Adrenal gland (tissue), 12 donors: ENCODE results near the gene PTGR2. TPM values are rescaled to one million over a fixed set of nuclear protein-coding genes. Genes with fewer than 3 reads are reported as not detected.
"Not testable (repeated sequence)": the region's sequence is repeated elsewhere in the genome, so short reads cannot be mapped to it uniquely, and the experiment has no call there.

Experiments
- DNase-seq, 7 donors: peaks; one replicate each; pipeline ENCODE4 v3.0.0-alpha.2; 2019 to 2020
- H3K27ac ChIP-seq, 5 donors: fragments of 200-600 bp; sonication (generic) in 4 of 5; 1 replicate in 3 of 5; 2 replicates in 2 of 5; pipeline versions ENCODE4 v1.5.1 to v1.8.0; 2016 to 2020; ENCODE audit warnings: mild to moderate bottlenecking in 1 of 5
- H3K27me3 ChIP-seq: fragments of 200-600 bp; 2 replicates; pipeline ENCODE4 v1.8.0; 2021
- H3K36me3 ChIP-seq, 2 donors: fragments of 200-600 bp; replicated peaks in 1 of 2; 1 replicate in 1 of 2; 2 replicates in 1 of 2; pipeline versions ENCODE4 v1.5.1 to v1.8.0; 2018 to 2022
- H3K4me1 ChIP-seq, 2 donors: fragments of 200-600 bp; replicated peaks in 1 of 2; 1 replicate in 1 of 2; 2 replicates in 1 of 2; pipeline versions ENCODE4 v1.5.1 to v1.8.0; 2018 to 2021
- H3K4me3 ChIP-seq, 4 donors: fragments of 200-600 bp; sonication (generic) in 3 of 4; one replicate each; pipeline ENCODE4 v1.5.1; 2016 to 2018
- H3K9me3 ChIP-seq, 3 donors: fragments of 200-600 bp; sonication (generic) in 1 of 3; replicated peaks in 1 of 3; 1 replicate in 2 of 3; 2 replicates in 1 of 3; pipeline versions ENCODE4 v1.5.1 to v1.8.0; 2016 to 2021
- POLR2A ChIP-seq, 2 donors: fragments of 450-650 bp; IDR thresholded peaks; one replicate each; pipeline ENCODE4 v1.6.1; 2017; ENCODE audit warnings: antibody characterized with exemption in 2 of 2, mild to moderate bottlenecking in 2 of 2, moderate library complexity in 1 of 2
- WGBS, 4 donors: extraction: QIAGEN DNeasy Blood & Tissue Kit in 2 of 4; methylation state at CpG; one replicate each; pipeline versions ENCODE4 v1.1.5 to v1.1.7; 2013 to 2017; 5-methylcytosine and 5-hydroxymethylcytosine counted together
- intact Hi-C, 2 donors: fragments of 100-400 bp; cut with DNase I; formaldehyde crosslinking; loops; one replicate each; pipeline versions ENCODE4 v1.14.1 to v1.15.0; 2022 to 2023
- polyA plus RNA-seq, 3 donors: library from polyadenylated mRNA; stranded (reverse); fragments of 200-250 nt in 2 of 3; fragments of 350-450 nt in 1 of 3; fragmentation: Illumina TruSeq in 1 of 3; extraction: RNeasy Lipid Tissue Mini Kit (QIAGEN cat#74804) in 1 of 3; gene quantifications; one replicate each; pipeline ENCODE4 v1.2.3, GENCODE V29; 2013 to 2014
- total RNA-seq, 9 donors: library from RNA; depleted of rRNA in 4 of 9; stranded (reverse); fragments of >200 nt in 4 of 9; fragments of 120-200 nt in 1 of 9; fragmentation: NEBNext Ultra II Directional in 1 of 9; extraction: Animal tissue kit (Norgen Biotek cat#: 25700) in 1 of 9; gene quantifications; one replicate each; pipeline versions ENCODE4 v1.1.0 to v1.2.4, GENCODE V29; 2013 to 2023
- TF ChIP-seq, protein P1 (sequence below), 6 experiments: fragments of 450-650 bp in 4 of 6; fragments of 200-600 bp in 2 of 6; sonication (generic) in 1 of 6; IDR thresholded peaks; 1 replicate in 5 of 6; 2 replicates in 1 of 6; pipeline versions ENCODE4 v1.5.1 to v1.8.0; 2016 to 2021; ENCODE audit warnings: antibody characterized with exemption in 6 of 6, mild to moderate bottlenecking in 2 of 6, moderate library complexity in 1 of 6
- donor health status: healthy with polysubstance abuse.
- donor health status: Bipolar disorder and iron deficiency.
- donor health status: DM: yes; HTN: yes; CAD: no.
- donor health status: DM: no; HTN: no; CAD: no.
- donor health status: DM: no; HTN: no; CAD: no.
- donor health status: DM: yes; HTN: yes; CAD: no.

The PTGR2 gene
- total and polyA plus RNA-seq, 12 donors, result 8.8 to 43.7 (median 17.3) TPM

DNA sequence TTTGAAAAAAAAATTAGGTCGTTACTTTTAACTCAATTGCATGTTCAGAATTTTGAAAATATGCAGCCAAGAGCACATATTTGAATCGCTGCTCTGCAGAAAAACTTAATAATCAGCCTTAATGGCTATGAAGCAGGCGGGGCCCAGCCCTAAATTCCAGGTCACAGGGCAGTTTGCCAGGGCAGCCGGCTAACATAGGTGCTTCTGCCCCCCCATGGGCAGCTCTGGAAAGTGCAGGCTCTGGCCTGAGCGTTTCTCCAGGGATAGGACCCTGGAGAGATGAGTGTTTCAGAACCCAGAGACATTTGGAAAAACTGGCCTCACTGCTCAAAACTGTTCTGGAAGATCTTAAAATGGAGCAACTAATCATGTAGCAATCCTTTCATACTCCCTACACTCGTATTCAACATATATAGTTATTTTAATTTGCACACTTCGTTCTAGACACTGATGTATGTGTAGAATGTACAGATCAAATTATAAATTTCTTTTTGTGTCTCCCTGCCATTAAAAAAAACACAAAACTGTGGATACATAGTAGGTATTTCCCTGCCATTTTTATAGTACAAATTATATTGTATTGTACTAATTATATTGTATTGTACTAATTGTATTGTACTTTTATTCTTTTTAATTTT, 26.0 kb upstream of the PTGR2 start:
- H3K27ac ChIP-seq, result no peak overlapping the region
- TF ChIP-seq, protein P1, sequence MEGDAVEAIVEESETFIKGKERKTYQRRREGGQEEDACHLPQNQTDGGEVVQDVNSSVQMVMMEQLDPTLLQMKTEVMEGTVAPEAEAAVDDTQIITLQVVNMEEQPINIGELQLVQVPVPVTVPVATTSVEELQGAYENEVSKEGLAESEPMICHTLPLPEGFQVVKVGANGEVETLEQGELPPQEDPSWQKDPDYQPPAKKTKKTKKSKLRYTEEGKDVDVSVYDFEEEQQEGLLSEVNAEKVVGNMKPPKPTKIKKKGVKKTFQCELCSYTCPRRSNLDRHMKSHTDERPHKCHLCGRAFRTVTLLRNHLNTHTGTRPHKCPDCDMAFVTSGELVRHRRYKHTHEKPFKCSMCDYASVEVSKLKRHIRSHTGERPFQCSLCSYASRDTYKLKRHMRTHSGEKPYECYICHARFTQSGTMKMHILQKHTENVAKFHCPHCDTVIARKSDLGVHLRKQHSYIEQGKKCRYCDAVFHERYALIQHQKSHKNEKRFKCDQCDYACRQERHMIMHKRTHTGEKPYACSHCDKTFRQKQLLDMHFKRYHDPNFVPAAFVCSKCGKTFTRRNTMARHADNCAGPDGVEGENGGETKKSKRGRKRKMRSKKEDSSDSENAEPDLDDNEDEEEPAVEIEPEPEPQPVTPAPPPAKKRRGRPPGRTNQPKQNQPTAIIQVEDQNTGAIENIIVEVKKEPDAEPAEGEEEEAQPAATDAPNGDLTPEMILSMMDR (IDR thresholded peaks at IDR 0.05), result peak; percentile 68 to 92 (median 88)
- TF ChIP-seq POLR2A (IDR thresholded peaks at IDR 0.05), result no peak
- H3K4me1 ChIP-seq, result peaks cover 3 to 18% of the 10 kb centered on the region in 2 donors
- 12 to 14% (median 13%) methylated on average over 7 of the region's 7 CpGs for WGBS, 4 donors
- no peaks in the 10 kb centered on the region for H3K27me3 ChIP-seq
- peak; percentile 90 to 97 (median 96) for DNase-seq
- H3K36me3 ChIP-seq, result no peaks in the 10 kb centered on the region
- no peak overlapping the region for H3K4me3 ChIP-seq
- no peaks in the 10 kb centered on the region for H3K9me3 ChIP-seq
- intact Hi-C loops, result loop anchor here in 1 of 2 donors (5.0 kb wide), 2 partner anchors 83 to 98 kb away; no protein-coding TSS in a partner anchor

GRCh38 chr14:73827190-73827589, 24.4 kb upstream of the PTGR2 start:
- TF ChIP-seq, protein P1 (IDR thresholded peaks at IDR 0.05), result peak in 1 of 6 experiments; percentile 7
- not testable (repeated sequence) for H3K27me3 ChIP-seq, H3K27ac ChIP-seq, DNase-seq, H3K4me3 ChIP-seq, H3K9me3 ChIP-seq, H3K36me3 ChIP-seq
- WGBS, 4 donors, result 84 to 91% (median 89%) methylated on average over 7 of the region's 7 CpGs
- intact Hi-C loops, result loop anchor here in 1 of 2 donors (5.0 kb wide), 2 partner anchors 85 to 100 kb away; no protein-coding TSS in a partner anchor
- peaks cover 3 to 18% of the 10 kb centered on the region in 2 donors for H3K4me1 ChIP-seq

DNA sequence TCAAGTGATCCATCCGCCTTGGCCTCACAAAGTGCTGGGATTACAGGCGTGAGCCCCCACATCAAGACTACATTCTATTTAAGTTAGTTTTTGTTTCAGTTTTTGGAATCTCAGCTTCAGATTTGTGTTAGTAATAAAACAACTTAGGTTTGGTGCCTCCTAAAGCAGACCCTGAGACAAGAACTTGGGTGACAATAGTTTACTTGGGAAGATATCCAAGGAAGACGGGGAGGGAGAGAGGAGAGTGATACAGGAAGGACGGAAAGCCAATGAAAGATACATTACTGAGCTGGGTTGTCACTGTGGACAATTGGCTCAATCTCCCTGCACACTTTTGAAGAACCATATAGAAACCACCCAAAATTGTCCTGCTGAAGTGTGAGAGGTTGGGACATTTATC, 22.6 kb upstream of the PTGR2 start:
- Histone ChIP-seq H3K4me1 (peaks cover 3 to 18% of the 10 kb centered on the region in 2 donors), H3K4me3 (no peak overlapping the region), H3K27ac (peak overlapping the region in 1 of 5 donors; percentile 73), H3K27me3 (no peaks in the 10 kb centered on the region), H3K9me3 (no peaks in the 10 kb centered on the region), H3K36me3 (no peaks in the 10 kb centered on the region)
- no peak for DNase-seq
- intact Hi-C loops, result loop anchor here in 1 of 2 donors (5.0 kb wide), 2 partner anchors 87 to 102 kb away; no protein-coding TSS in a partner anchor
- no peak for TF ChIP-seq POLR2A (IDR thresholded peaks at IDR 0.05)
- TF ChIP-seq, protein P1 (IDR thresholded peaks at IDR 0.05), result no peak
- 72 to 89% (median 87%) methylated on average over 4 of the region's 4 CpGs for WGBS, 4 donors

DNA sequence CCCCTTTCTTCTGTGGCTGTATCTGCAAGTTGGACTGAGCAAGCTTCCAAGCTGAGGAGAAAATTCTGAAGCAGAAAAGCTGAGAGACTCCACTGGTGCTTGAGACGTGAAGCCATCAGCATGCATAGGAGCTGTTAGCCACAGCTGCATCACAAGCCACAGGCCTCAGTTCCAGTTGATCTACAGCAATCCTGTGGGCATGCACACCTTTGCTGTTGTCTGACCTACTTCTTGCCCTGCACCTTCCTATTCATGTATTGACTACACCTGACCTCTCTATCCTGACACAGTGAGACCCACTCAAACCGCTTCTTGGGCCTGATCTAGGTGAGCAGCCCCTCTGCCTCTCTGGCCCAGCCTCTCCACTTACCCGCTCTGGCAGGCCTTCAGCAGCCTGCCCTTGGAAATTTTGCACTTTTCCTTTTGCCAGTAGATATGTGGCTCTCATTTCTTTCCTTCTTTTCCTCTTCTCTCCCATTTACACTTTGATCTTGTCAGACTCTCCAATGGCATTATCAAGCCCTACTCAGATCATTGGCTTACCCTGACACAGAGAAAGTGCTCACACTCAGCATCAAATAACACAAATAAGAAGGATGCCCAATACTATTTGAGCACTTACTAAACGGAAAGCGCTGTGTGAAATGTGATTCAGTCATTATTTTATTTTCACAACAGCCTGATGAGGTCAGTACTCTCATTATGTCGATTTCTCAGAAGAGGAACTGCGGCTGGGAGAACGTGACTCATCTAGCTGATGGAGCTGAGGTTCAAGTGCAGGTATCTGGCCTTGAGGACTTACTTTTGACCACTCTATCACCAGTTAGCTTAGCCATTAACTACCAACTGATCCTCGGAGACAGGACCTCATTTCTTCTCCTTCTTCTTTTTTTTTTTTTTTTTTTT, 21.9 kb upstream of the PTGR2 start:
- peak in 6 of 7 donors; percentile 55 to 75 (median 72) for DNase-seq
- Histone ChIP-seq H3K9me3 (no peaks in the 10 kb centered on the region), H3K4me1 (peaks cover 3 to 18% of the 10 kb centered on the region in 2 donors), H3K27ac (peak overlapping the region in 2 of 5 donors; percentile 43 to 73), H3K4me3 (no peak overlapping the region), H3K27me3 (no peaks in the 10 kb centered on the region), H3K36me3 (no peaks in the 10 kb centered on the region)
- intact Hi-C loops, result loop anchor here in 1 of 2 donors (5.0 kb wide), 2 partner anchors 87 to 102 kb away; no protein-coding TSS in a partner anchor
- TF ChIP-seq POLR2A (IDR thresholded peaks at IDR 0.05), result no peak
- WGBS, 4 donors, result 43 to 63% (median 51%) methylated on average over 9 of the region's 9 CpGs
